MM.1S (cell line): ENCODE data around the gene TNFRSF1A.
"Not testable (repeated sequence)": the region's sequence is repeated elsewhere in the genome, so short reads cannot be mapped to it uniquely, and the experiment has no call there.

ENCODE experiments used
- DNase-seq: peaks from one replicate; pipeline ENCODE4 v3.0.0-alpha.2; 2015
- H2AFZ ChIP-seq: fragments of 300-600 bp; sonication (generic); 2 replicates; pipeline ENCODE4 v1.6.0; 2016; ENCODE audit warnings: antibody characterized with exemption, low read length
- H3F3A ChIP-seq: fragments of 300-600 bp; sonication (generic); 2 replicates; pipeline ENCODE4 v1.6.1; 2016; ENCODE audit warnings: mild to moderate bottlenecking, antibody characterized with exemption, low read length, moderate library complexity, mixed read lengths; ENCODE audit not compliant: insufficient read depth
- H3K27ac ChIP-seq: fragments of 300-600 bp; sonication (generic); 2 replicates; pipeline ENCODE4 v1.5.1; 2016; ENCODE audit warnings: mild to moderate bottlenecking, low read length
- H3K27me3 ChIP-seq: fragments of 300-600 bp; sonication (generic); replicated peaks from 2 replicates; pipeline ENCODE4 v1.6.0; 2016; ENCODE audit warnings: low read length; ENCODE audit not compliant: insufficient read depth
- H3K36me3 ChIP-seq: fragments of 300-600 bp; sonication (generic); replicated peaks from 2 replicates; pipeline ENCODE4 v1.6.1; 2016; ENCODE audit warnings: mild to moderate bottlenecking, low read length, mixed read lengths; ENCODE audit not compliant: insufficient read depth
- H3K4me1 ChIP-seq: fragments of 300-600 bp; sonication (generic); 2 replicates; pipeline ENCODE4 v1.6.1; 2016; ENCODE audit warnings: low read length, mixed read lengths
- H3K4me2 ChIP-seq: fragments of 300-600 bp; sonication (generic); 2 replicates; pipeline ENCODE4 v1.6.0; 2016; ENCODE audit warnings: low read depth, low read length
- H3K4me3 ChIP-seq: fragments of 300-600 bp; sonication (generic); 2 replicates; pipeline ENCODE4 v1.5.1; 2016; ENCODE audit warnings: low read length, mixed read lengths
- H3K79me2 ChIP-seq: fragments of 300-600 bp; sonication (generic); 2 replicates; pipeline ENCODE4 v1.6.1; 2016; ENCODE audit warnings: mixed run types, low read length, mixed read lengths
- H3K9ac ChIP-seq: fragments of 300-600 bp; sonication (generic); 2 replicates; pipeline ENCODE4 v1.6.1; 2016; ENCODE audit warnings: low read length, mixed read lengths
- H3K9me2 ChIP-seq: fragments of 300-600 bp; sonication (generic); replicated peaks from 2 replicates; pipeline ENCODE4 v1.6.1; 2016; ENCODE audit warnings: mild to moderate bottlenecking, low read length, mixed read lengths; ENCODE audit not compliant: insufficient read depth
- H3K9me3 ChIP-seq: fragments of 300-600 bp; sonication (generic); replicated peaks from 2 replicates; pipeline ENCODE4 v1.6.1; 2016; ENCODE audit warnings: mild to moderate bottlenecking, low read length, mixed read lengths; ENCODE audit not compliant: insufficient read depth
- H4K20me1 ChIP-seq: fragments of 300-600 bp; sonication (generic); 2 replicates; pipeline ENCODE4 v1.6.1; 2016; ENCODE audit warnings: mild to moderate bottlenecking, low read length, moderate library complexity, mixed read lengths; ENCODE audit not compliant: insufficient read depth
- EZH2 ChIP-seq: fragments of 300-600 bp; sonication (generic); optimal IDR thresholded peaks from 2 replicates; pipeline ENCODE3; 2017; ENCODE audit warnings: low read depth, mild to moderate bottlenecking, antibody characterized with exemption, low read length, mixed read lengths
- EZH2phosphoT487 ChIP-seq: fragments of 300-600 bp; sonication (generic); IDR thresholded peaks from 2 replicates; pipeline ENCODE4 v1.6.1; 2018; ENCODE audit warnings: antibody characterized with exemption, low read length
- TF ChIP-seq, protein P1 (sequence below): fragments of 300-600 bp; sonication (generic); IDR thresholded peaks from 2 replicates; pipeline ENCODE4 v1.5.1; 2016; ENCODE audit warnings: antibody characterized with exemption, low read length, mixed read lengths

TNFRSF1A gene

GRCh38 chr12:6295094-6295811, 46.6 kb downstream of the TNFRSF1A start:
- no peak for DNase-seq
- Histone ChIP-seq H4K20me1 (no peaks in the 10 kb centered on the region), H3K9me2 (no peaks in the 10 kb centered on the region), H3K36me3 (no peaks in the 10 kb centered on the region), H3K27ac (no peak overlapping the region), H3F3A (no peaks in the 10 kb centered on the region), H3K4me1 (no peaks in the 10 kb centered on the region), H3K4me3 (no peak overlapping the region), H2AFZ (no peak overlapping the region), H3K9ac (no peak overlapping the region), H3K4me2 (no peak overlapping the region), H3K9me3 (no peaks in the 10 kb centered on the region), H3K79me2 (no peaks in the 10 kb centered on the region), H3K27me3 (no peaks in the 10 kb centered on the region; the same call in 1 of the 2 replicates)
- no peak for TF ChIP-seq EZH2phosphoT487

DNA sequence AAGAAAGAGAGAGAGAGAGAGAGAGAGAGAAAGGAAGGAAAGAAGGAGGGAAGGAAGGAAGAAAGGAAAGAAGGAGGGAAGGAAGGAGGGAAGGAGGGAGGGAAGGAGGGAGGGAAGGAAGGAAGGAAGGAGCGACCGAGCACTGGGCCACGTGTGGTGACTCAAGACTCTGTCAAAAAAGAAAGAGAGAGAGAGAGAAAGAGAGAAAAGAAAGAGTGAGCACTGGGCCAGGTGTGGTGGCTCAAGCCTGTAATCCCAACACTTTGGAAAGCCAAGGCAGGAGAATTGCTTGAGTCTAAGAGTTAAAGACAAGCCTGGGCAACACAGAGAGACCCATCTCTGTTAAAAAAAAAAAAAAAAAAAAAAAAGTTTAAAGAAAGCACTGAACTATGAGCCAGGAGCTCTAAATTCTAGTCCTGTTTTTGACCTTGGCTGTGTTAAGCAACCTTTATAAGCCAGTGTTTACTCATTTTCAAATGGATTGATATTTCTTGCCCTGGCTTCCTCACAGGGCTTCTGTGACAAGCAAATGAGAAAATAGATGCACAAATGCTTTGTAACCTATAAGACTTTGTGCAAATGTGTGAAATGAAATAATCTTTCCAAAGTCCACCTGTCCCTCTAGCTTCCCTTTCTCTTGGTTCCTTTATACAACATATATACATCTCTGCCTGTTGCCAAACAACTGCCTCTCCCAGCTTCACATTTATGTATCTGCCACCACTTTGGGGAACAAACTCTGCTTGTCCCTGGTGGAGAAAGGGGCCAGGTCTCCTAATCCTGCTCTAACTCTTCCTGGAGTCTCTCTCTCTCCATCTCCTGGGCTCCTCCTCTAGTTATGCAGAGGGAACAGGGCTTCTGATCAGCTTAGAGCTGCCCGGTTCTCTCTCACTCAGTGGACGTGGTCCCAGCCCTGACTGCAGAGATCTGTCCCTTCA, 47.5 kb downstream of the TNFRSF1A start:
- H4K20me1 ChIP-seq, result no peaks in the 10 kb centered on the region
- TF ChIP-seq EZH2 (no peak), EZH2phosphoT487 (no peak)
- TF ChIP-seq, protein P1, sequence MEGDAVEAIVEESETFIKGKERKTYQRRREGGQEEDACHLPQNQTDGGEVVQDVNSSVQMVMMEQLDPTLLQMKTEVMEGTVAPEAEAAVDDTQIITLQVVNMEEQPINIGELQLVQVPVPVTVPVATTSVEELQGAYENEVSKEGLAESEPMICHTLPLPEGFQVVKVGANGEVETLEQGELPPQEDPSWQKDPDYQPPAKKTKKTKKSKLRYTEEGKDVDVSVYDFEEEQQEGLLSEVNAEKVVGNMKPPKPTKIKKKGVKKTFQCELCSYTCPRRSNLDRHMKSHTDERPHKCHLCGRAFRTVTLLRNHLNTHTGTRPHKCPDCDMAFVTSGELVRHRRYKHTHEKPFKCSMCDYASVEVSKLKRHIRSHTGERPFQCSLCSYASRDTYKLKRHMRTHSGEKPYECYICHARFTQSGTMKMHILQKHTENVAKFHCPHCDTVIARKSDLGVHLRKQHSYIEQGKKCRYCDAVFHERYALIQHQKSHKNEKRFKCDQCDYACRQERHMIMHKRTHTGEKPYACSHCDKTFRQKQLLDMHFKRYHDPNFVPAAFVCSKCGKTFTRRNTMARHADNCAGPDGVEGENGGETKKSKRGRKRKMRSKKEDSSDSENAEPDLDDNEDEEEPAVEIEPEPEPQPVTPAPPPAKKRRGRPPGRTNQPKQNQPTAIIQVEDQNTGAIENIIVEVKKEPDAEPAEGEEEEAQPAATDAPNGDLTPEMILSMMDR, result no peak
- no peaks in the 10 kb centered on the region for H3K4me1 ChIP-seq
- H3K27me3 ChIP-seq, result no peaks in the 10 kb centered on the region; the same call in 1 of the 2 replicates
- no peaks in the 10 kb centered on the region for H3K36me3 ChIP-seq
- H3K27ac ChIP-seq, result no peak overlapping the region
- H3K79me2 ChIP-seq, result no peaks in the 10 kb centered on the region
- no peaks in the 10 kb centered on the region for H3F3A ChIP-seq
- DNase-seq, result no peak
- no peak overlapping the region for H2AFZ ChIP-seq
- no peak overlapping the region for H3K4me2 ChIP-seq
- no peak overlapping the region for H3K9ac ChIP-seq
- H3K4me3 ChIP-seq, result no peak overlapping the region
- H3K9me2 ChIP-seq, result no peaks in the 10 kb centered on the region
- H3K9me3 ChIP-seq, result no peaks in the 10 kb centered on the region

- Histone ChIP-seq H3F3A (no peaks in the 10 kb centered on the region), H3K36me3 (no peaks in the 10 kb centered on the region), H3K9me2 (no peaks in the 10 kb centered on the region), H3K9me3 (no peaks in the 10 kb centered on the region), H3K4me1 (no peaks in the 10 kb centered on the region), H3K27me3 (no peaks in the 10 kb centered on the region; the same call in 1 of the 2 replicates), H2AFZ (no peak overlapping the region), H3K27ac (no peak overlapping the region), H3K4me2 (no peak overlapping the region), H3K9ac (no peak overlapping the region), H4K20me1 (no peaks in the 10 kb centered on the region), H3K4me3 (no peak overlapping the region), H3K79me2 (no peaks in the 10 kb centered on the region)
- TF ChIP-seq EZH2 (no peak), EZH2phosphoT487 (no peak)
- TF ChIP-seq, protein P1, result no peak
- no peak for DNase-seq
Measured at GRCh38 chr12:6292606-6293005, 49.3 kb downstream of the TNFRSF1A start.

DNA sequence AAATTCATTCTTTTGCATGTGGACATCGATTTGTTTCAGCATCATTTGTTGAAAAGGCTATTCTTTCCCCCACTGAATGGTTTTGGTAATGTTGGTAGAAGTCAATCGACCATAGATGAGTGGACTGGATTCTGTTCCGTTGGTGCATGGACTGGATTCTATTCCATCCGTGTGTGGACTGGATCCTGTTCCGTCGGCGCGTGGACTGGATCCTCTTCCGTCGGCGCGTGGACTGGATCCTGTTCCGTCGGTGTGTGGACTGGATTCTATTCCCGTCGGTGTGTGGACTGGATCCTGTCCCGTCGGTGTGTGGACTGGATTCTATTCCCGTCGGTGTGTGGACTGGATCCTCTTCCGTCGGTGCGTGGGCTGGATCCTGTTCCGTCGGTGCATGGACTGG, 52.0 kb downstream of the TNFRSF1A start:
- not testable (repeated sequence) for H3K4me1 ChIP-seq, H3K27ac ChIP-seq, H3F3A ChIP-seq

DNA sequence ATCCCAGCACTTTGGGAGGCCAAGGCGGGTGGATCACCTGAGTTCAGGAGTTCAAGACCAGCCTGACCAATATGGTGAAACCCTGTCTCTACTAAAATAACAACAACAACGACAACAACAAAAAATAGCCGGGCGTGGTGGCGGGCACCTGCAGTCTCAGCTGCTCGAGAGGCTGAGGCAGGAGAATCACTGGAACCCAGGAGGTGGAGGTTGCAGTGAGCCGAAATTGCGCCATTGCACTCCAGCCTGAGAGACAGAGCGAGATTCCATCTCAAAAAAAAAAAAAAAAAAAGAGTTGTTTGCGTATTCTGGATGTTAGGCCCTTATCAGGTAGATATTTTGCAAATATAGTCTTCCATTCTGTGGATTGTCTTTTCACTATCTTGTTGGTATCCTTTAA, 52.8 kb downstream of the TNFRSF1A start:
- H2AFZ ChIP-seq, H3K9me2 ChIP-seq, H4K20me1 ChIP-seq, DNase-seq, H3K4me1 ChIP-seq, H3K4me3 ChIP-seq, H3K79me2 ChIP-seq, H3F3A ChIP-seq, H3K9ac ChIP-seq, H3K27ac ChIP-seq, H3K27me3 ChIP-seq, H3K4me2 ChIP-seq, H3K9me3 ChIP-seq, H3K36me3 ChIP-seq: not testable (repeated sequence)

More for the DNA sequence above, 52.0 kb downstream of the TNFRSF1A start:
- H3K4me2 ChIP-seq, H3K4me3 ChIP-seq, H3K36me3 ChIP-seq, H3K27me3 ChIP-seq, DNase-seq, H3K9me3 ChIP-seq, H2AFZ ChIP-seq, H4K20me1 ChIP-seq, H3K9me2 ChIP-seq, H3K9ac ChIP-seq, H3K79me2 ChIP-seq: not testable (repeated sequence)
